Mesenchymal stem cell (in vitro differentiated cells and primary cell): ENCODE measurements around the gene EFCAB11.

Experiments used
- DNase-seq: peaks from one replicate; pipeline ENCODE4 v3.0.0-alpha.2; 2013
- H2AFZ ChIP-seq: one replicate; pipeline ENCODE4 v1.6.1; 2013; ENCODE audit warnings: low read depth, mild to moderate bottlenecking, control low read depth, inconsistent platforms, low read length, moderate library complexity
- H2AK5ac ChIP-seq: 2 replicates; pipeline ENCODE4 v1.6.1; 2013; ENCODE audit warnings: low read length, moderate library complexity, mild to moderate bottlenecking, inconsistent platforms; ENCODE audit not compliant: severe bottlenecking
- H2BK120ac ChIP-seq: one replicate; pipeline ENCODE4 v1.6.1; 2013; ENCODE audit warnings: low read depth, mild to moderate bottlenecking, inconsistent platforms, low read length, moderate library complexity
- H2BK12ac ChIP-seq, 2 experiments: one replicate each; pipeline ENCODE4 v1.6.1; 2013; ENCODE audit warnings: inconsistent platforms in 2 of 2, low read length in 2 of 2, mild to moderate bottlenecking in 2 of 2, moderate library complexity in 2 of 2, control low read depth in 1 of 2
- H2BK15ac ChIP-seq: one replicate; pipeline ENCODE4 v1.6.1; 2013; ENCODE audit warnings: mild to moderate bottlenecking, low read depth, inconsistent platforms; ENCODE audit not compliant: poor library complexity, severe bottlenecking
- H2BK5ac ChIP-seq: 2 replicates; pipeline ENCODE4 v1.6.1; 2013; ENCODE audit warnings: low read depth, mild to moderate bottlenecking, low read length, control low read depth, inconsistent platforms; ENCODE audit not compliant: poor library complexity, severe bottlenecking
- H3K14ac ChIP-seq, 2 experiments: one replicate each; pipeline ENCODE4 v1.6.1; 2013; ENCODE audit warnings: inconsistent platforms in 2 of 2, low read length in 2 of 2, control low read depth in 1 of 2, mild to moderate bottlenecking in 1 of 2, moderate library complexity in 1 of 2
- H3K18ac ChIP-seq, 2 experiments: one replicate each; pipeline ENCODE4 v1.6.1; 2013; ENCODE audit warnings: inconsistent platforms in 2 of 2, low read length in 2 of 2, control low read depth in 1 of 2, low read depth in 1 of 2, mild to moderate bottlenecking in 1 of 2
- H3K23ac ChIP-seq, 2 experiments: one replicate each; pipeline ENCODE4 v1.6.1; 2013; ENCODE audit warnings: inconsistent platforms in 2 of 2, low read length in 2 of 2, mild to moderate bottlenecking in 2 of 2, moderate library complexity in 2 of 2, control low read depth in 1 of 2
- H3K27ac ChIP-seq: 2 replicates; pipeline ENCODE4 v1.5.1; 2013; ENCODE audit warnings: mild to moderate bottlenecking, moderate library complexity, low read length, control low read depth, inconsistent platforms; ENCODE audit not compliant: poor library complexity, severe bottlenecking
- H3K27me3 ChIP-seq, 2 experiments: 2 replicates each; pipeline versions ENCODE4 v1.6.1 to v1.7.0; 2013; ENCODE audit warnings: low read length in 2 of 2, mild to moderate bottlenecking in 2 of 2, moderate library complexity in 2 of 2, control low read depth in 1 of 2, inconsistent platforms in 1 of 2; ENCODE audit not compliant: control insufficient read depth in 1 of 2, insufficient read depth in 1 of 2
- H3K36me3 ChIP-seq, 2 experiments: 2 replicates each; pipeline versions ENCODE4 v1.6.1 to v1.7.0; 2013; ENCODE audit warnings: low read length in 2 of 2, control low read depth in 1 of 2, inconsistent platforms in 1 of 2, low read depth in 1 of 2, mild to moderate bottlenecking in 1 of 2; ENCODE audit not compliant: insufficient read depth in 2 of 2, control insufficient read depth in 1 of 2
- H3K4ac ChIP-seq, 2 experiments: one replicate each; pipeline ENCODE4 v1.6.1; 2013; ENCODE audit warnings: inconsistent platforms in 2 of 2, low read length in 2 of 2, mild to moderate bottlenecking in 2 of 2, moderate library complexity in 2 of 2, control low read depth in 1 of 2, low read depth in 1 of 2
- H3K4me1 ChIP-seq: 2 replicates; pipeline ENCODE4 v1.6.1; 2013; ENCODE audit warnings: low read depth, low read length, control low read depth; ENCODE audit not compliant: control insufficient read depth, insufficient read depth
- H3K4me2 ChIP-seq: 2 replicates; pipeline ENCODE4 v1.6.1; 2013; ENCODE audit warnings: low read length, mild to moderate bottlenecking, inconsistent platforms; ENCODE audit not compliant: poor library complexity, severe bottlenecking
- H3K4me3 ChIP-seq, 2 experiments: 2 replicates each; pipeline versions ENCODE4 v1.5.1 to v1.7.0; 2013; ENCODE audit warnings: low read length in 2 of 2, mild to moderate bottlenecking in 2 of 2, control low read depth in 1 of 2, low read depth in 1 of 2; ENCODE audit not compliant: insufficient read depth in 1 of 2
- H3K79me1 ChIP-seq: replicated peaks from 2 replicates; pipeline ENCODE4 v1.6.1; 2013; ENCODE audit warnings: mild to moderate bottlenecking, control low read depth, low read length, inconsistent platforms; ENCODE audit not compliant: poor library complexity, severe bottlenecking
- H3K9ac ChIP-seq: 2 replicates; pipeline ENCODE4 v1.7.0; 2013; ENCODE audit warnings: mild to moderate bottlenecking, low read length, moderate library complexity
- H3K9me3 ChIP-seq: 2 replicates; pipeline ENCODE4 v1.7.0; 2013; ENCODE audit warnings: mild to moderate bottlenecking, low read length; ENCODE audit not compliant: control insufficient read depth
- H4K8ac ChIP-seq: one replicate; pipeline ENCODE4 v1.6.1; 2013; ENCODE audit warnings: inconsistent platforms, mild to moderate bottlenecking, low read length, moderate library complexity
- H4K91ac ChIP-seq: one replicate; pipeline ENCODE4 v1.6.1; 2013; ENCODE audit warnings: mild to moderate bottlenecking, low read length, inconsistent platforms
- WGBS: methylation state at CpG from one replicate; pipeline ENCODE4 v1.1.7; 2013; ENCODE audit warnings: mixed read lengths; 5-methylcytosine and 5-hydroxymethylcytosine counted together

Gene EFCAB11

DNA sequence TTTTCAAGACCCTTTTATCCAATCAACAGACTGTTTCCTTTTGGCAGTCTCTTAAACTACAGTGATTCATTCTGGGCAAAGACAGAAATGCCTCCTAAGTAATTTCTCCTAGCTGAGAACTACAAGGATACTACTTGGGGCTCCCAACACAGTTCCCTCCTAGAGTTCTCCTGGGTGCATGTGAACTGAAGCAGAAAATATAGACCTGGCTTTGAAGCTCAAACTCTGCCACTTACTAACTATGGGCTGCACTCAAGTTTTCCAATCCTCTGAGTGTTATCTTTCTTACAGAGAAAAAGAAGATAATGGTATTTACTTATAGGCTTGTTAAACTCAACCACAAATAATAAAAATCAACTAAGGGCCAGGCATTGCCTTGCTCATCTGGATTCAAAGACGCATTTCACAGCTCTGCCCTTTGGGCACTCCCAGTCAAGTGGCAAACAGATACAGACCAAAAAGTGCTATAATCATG, 97.6 kb downstream of the EFCAB11 start:
- peak; percentile 9 for DNase-seq
- Histone ChIP-seq H4K91ac (no peak overlapping the region), H2BK120ac (no peak overlapping the region), H2AFZ (no peak overlapping the region), H3K36me3 (no peaks in the 10 kb centered on the region), H3K27ac (no peak overlapping the region), H2BK12ac (no peak overlapping the region), H3K9ac (peak overlapping the region; percentile 54), H3K9me3 (no peaks in the 10 kb centered on the region), H3K79me1 (no peaks in the 10 kb centered on the region), H3K4me1 (no peaks in the 10 kb centered on the region), H3K23ac (no peak overlapping the region), H3K4ac (no peak overlapping the region), H2AK5ac (no peak overlapping the region), H3K4me3 (no peak overlapping the region), H3K27me3 (no peaks in the 10 kb centered on the region), H3K14ac (no peak overlapping the region), H3K18ac (no peak overlapping the region), H2BK5ac (no peak overlapping the region), H4K8ac (no peak overlapping the region), H2BK15ac (no peak overlapping the region), H3K4me2 (no peak overlapping the region)
- 100% methylated on average over 1 of the region's 1 CpG for WGBS

GRCh38 chr14:89855961-89856656, 98.4 kb downstream of the EFCAB11 start:
- Histone ChIP-seq H3K27ac (no peak overlapping the region), H3K9me3 (no peaks in the 10 kb centered on the region), H3K4ac (no peak overlapping the region), H4K91ac (no peak overlapping the region), H2AK5ac (no peak overlapping the region), H3K14ac (no peak overlapping the region), H3K4me3 (peak overlapping the region in 1 of 2 experiments; percentile 50), H2AFZ (no peak overlapping the region), H3K23ac (no peak overlapping the region), H2BK12ac (no peak overlapping the region), H2BK15ac (no peak overlapping the region), H3K79me1 (no peaks in the 10 kb centered on the region), H3K4me2 (no peak overlapping the region), H2BK120ac (no peak overlapping the region), H3K27me3 (no peaks in the 10 kb centered on the region), H3K4me1 (no peaks in the 10 kb centered on the region), H4K8ac (no peak overlapping the region), H3K9ac (peak overlapping the region; percentile 81), H3K18ac (no peak overlapping the region), H3K36me3 (no peaks in the 10 kb centered on the region), H2BK5ac (no peak overlapping the region)
- 91% methylated on average over 7 of the region's 8 CpGs for WGBS
- DNase-seq: peak; percentile 59

GRCh38 chr14:89853936-89854693, 100.4 kb downstream of the EFCAB11 start:
- Histone ChIP-seq H4K8ac (no peak overlapping the region), H3K27me3 (no peaks in the 10 kb centered on the region), H3K27ac (no peak overlapping the region), H3K14ac (no peak overlapping the region), H2AK5ac (no peak overlapping the region), H3K9ac (peak overlapping the region; percentile 53), H3K4me1 (no peaks in the 10 kb centered on the region), H2BK12ac (no peak overlapping the region), H3K23ac (no peak overlapping the region), H2BK120ac (no peak overlapping the region), H2BK5ac (no peak overlapping the region), H3K18ac (no peak overlapping the region), H4K91ac (no peak overlapping the region), H3K4me3 (no peak overlapping the region), H2BK15ac (no peak overlapping the region), H3K4ac (no peak overlapping the region), H3K79me1 (no peaks in the 10 kb centered on the region), H3K4me2 (no peak overlapping the region), H2AFZ (no peak overlapping the region), H3K9me3 (no peaks in the 10 kb centered on the region), H3K36me3 (no peaks in the 10 kb centered on the region)
- WGBS: 87% methylated on average over 8 of the region's 8 CpGs
- DNase-seq: no peak

DNA sequence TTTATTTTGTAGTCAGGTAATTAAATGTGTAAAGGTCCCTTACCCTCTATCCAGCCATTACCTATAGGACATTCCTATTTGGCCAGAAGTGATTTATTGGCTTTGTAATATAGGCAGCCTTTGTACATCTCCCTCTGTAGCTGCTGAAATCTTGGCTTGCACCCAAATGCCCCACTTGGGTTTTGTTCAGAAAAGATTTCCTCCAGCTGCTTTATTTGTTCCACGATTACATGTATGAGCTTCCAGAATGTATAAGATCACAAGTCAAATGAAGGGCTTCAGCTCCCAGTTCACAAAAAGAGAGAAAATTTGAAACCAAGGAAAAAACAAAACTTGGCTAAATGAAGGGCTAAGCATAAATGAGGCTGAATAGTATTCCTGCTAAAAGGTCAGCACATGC, 103.4 kb downstream of the EFCAB11 start:
- no peak overlapping the region for H2BK15ac ChIP-seq
- H3K27ac ChIP-seq: no peak overlapping the region
- no peak overlapping the region for H3K9ac ChIP-seq
- H2BK120ac ChIP-seq: no peak overlapping the region
- no peak overlapping the region for H3K4me3 ChIP-seq
- H3K27me3 ChIP-seq: no peaks in the 10 kb centered on the region
- H3K4ac ChIP-seq: no peak overlapping the region
- no peak overlapping the region for H3K4me2 ChIP-seq
- no peak overlapping the region for H2BK5ac ChIP-seq
- no peaks in the 10 kb centered on the region for H3K79me1 ChIP-seq
- H2AK5ac ChIP-seq: no peak overlapping the region
- H3K36me3 ChIP-seq: no peaks in the 10 kb centered on the region
- H3K9me3 ChIP-seq: no peaks in the 10 kb centered on the region
- no peaks in the 10 kb centered on the region for H3K4me1 ChIP-seq
- H4K91ac ChIP-seq: no peak overlapping the region
- no peak for DNase-seq
- H3K14ac ChIP-seq: no peak overlapping the region
- H2BK12ac ChIP-seq: no peak overlapping the region
- H3K18ac ChIP-seq: no peak overlapping the region
- H2AFZ ChIP-seq: no peak overlapping the region
- H4K8ac ChIP-seq: no peak overlapping the region
- no peak overlapping the region for H3K23ac ChIP-seq
- WGBS: no CpG with 5 or more reads among the region's 1 CpG
